Nephron (organoid): ENCODE data around the gene ESYT1.

Experiments
- H3K27ac Mint-ChIP-seq, 3 experiments: 2 replicates each; pipeline ENCODE4 v1.8.0; 2020; ENCODE audit warnings: mixed read lengths in 3 of 3, mild to moderate bottlenecking in 2 of 3, moderate library complexity in 1 of 3
- H3K27me3 Mint-ChIP-seq: 2 replicates; pipeline ENCODE4 v1.8.0; 2021; ENCODE audit warnings: low read depth, mild to moderate bottlenecking, moderate library complexity, mixed read lengths
- H3K36me3 Mint-ChIP-seq: 2 replicates; pipeline ENCODE4 v1.8.0; 2020; ENCODE audit warnings: low read depth, mixed read lengths
- H3K4me1 Mint-ChIP-seq: 2 replicates; pipeline ENCODE4 v1.8.0; 2020; ENCODE audit warnings: mixed read lengths
- H3K4me3 Mint-ChIP-seq, 3 experiments: 2 replicates each; pipeline ENCODE4 v1.8.0; 2020; ENCODE audit warnings: mild to moderate bottlenecking in 3 of 3, mixed read lengths in 3 of 3, moderate library complexity in 2 of 3
- H3K9me3 Mint-ChIP-seq: 2 replicates; pipeline ENCODE4 v1.8.0; 2020; ENCODE audit warnings: mixed read lengths
- CTCF ChIP-seq, 3 experiments: fragments of 200-600 bp; sonication (generic); IDR thresholded peaks; one replicate each; pipeline ENCODE4 v1.5.0; 2021; ENCODE audit warnings: antibody characterized with exemption in 3 of 3; ENCODE audit not compliant: unreplicated experiment in 3 of 3

Gene ESYT1

GRCh38 chr12:56127485-56127887 lies 581 bp upstream of the ESYT1 start:
- Mint-ChIP-seq H3K36me3 (peaks cover 23% of the 10 kb centered on the region), H3K4me3 (peak overlapping the region; percentile 92 to 97 (median 95)), H3K27me3 (no peaks in the 10 kb centered on the region), H3K27ac (peak overlapping the region; percentile 87 to 90 (median 90)), H3K4me1 (peaks cover 54% of the 10 kb centered on the region), H3K9me3 (no peaks in the 10 kb centered on the region)
- TF ChIP-seq CTCF (IDR thresholded peaks at IDR 0.05; ENCODE audit: unreplicated experiment in 3 of 3): no peak

- Mint-ChIP-seq H3K36me3 (peaks cover 32% of the 10 kb centered on the region), H3K4me1 (peaks cover 48% of the 10 kb centered on the region), H3K27ac (peak overlapping the region; percentile 81 to 90 (median 87)), H3K4me3 (peak overlapping the region; percentile 92 to 97 (median 95)), H3K27me3 (no peaks in the 10 kb centered on the region), H3K9me3 (no peaks in the 10 kb centered on the region)
- TF ChIP-seq CTCF (IDR thresholded peaks at IDR 0.05; ENCODE audit: unreplicated experiment in 3 of 3): no peak
Observed at GRCh38 chr12:56128670-56129205, 671 bp downstream of the ESYT1 start.

DNA sequence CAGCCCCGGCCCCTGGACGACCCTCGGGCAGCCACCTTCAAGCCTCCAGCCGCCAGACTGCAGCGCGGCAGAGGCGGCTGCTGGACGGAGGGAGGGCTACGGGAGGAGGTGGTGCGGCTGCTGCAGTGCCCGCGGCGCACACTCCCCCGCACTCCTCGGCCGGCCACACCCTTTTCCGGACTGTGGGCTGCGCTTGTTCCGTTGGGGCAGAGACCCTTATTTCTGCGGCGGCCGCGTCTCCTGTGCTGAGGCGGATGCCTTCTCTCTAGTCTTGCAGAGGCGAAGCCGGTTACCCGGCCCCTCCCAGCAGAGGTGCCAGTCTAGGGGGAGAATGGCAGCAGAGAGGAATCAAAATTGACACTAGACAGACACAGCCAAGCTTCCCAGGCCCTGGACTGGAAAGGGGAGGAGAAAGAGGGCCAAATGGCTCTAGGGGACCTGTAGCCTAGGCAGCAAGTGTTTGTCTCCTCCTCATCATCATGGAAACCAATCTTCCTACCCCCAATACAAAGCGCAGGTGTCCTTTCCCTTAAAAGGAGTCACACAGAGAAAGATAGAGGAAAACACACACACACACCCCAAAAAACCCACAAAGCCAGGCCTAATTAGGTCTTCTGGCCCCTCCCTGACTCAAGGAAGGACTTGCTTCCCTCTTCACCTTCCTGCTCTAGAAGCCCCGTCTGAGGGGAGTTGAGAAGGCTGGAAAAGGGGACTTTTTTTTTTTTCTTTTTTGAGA lies 1.3 kb downstream of the ESYT1 start:
- TF ChIP-seq CTCF (IDR thresholded peaks at IDR 0.05; ENCODE audit: unreplicated experiment in 3 of 3): no peak
- Mint-ChIP-seq H3K4me3 (peak overlapping the region; percentile 92 to 97 (median 95)), H3K4me1 (peaks cover 44% of the 10 kb centered on the region), H3K9me3 (no peaks in the 10 kb centered on the region), H3K36me3 (peaks cover 39% of the 10 kb centered on the region), H3K27ac (peak overlapping the region; percentile 81 to 90 (median 87)), H3K27me3 (no peaks in the 10 kb centered on the region)

GRCh38 chr12:56129942-56130495 lies 2.0 kb downstream of the ESYT1 start:
- H3K4me1 Mint-ChIP-seq: peaks cover 41% of the 10 kb centered on the region

DNA sequence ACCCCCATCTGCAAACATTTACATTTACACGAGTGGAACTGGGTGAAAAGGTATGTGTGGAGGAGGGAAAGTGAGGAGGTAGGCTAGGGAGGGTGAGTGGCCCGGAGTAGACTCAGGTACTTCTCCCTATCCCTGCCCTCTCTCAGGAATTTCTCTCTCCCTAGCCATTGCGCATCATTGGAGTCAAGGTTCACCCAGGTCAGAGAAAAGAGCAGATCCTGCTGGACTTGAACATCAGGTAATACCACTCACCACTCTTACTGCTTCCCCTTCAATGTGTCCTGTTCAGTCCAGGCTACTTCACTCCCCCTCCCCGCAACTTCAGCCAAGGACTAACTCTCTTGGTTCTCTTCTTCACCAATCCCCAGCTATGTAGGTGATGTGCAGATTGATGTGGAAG lies 2.8 kb downstream of the ESYT1 start:
- peak overlapping the region; percentile 92 to 97 (median 95) for H3K4me3 Mint-ChIP-seq
- no peaks in the 10 kb centered on the region for H3K9me3 Mint-ChIP-seq
- TF ChIP-seq CTCF (IDR thresholded peaks at IDR 0.05; ENCODE audit: unreplicated experiment in 3 of 3): no peak
- no peak overlapping the region for H3K27ac Mint-ChIP-seq
- no peaks in the 10 kb centered on the region for H3K27me3 Mint-ChIP-seq
- H3K4me1 Mint-ChIP-seq: peaks cover 40% of the 10 kb centered on the region
- peaks cover 43% of the 10 kb centered on the region for H3K36me3 Mint-ChIP-seq

More at GRCh38 chr12:56129942-56130495, 2.0 kb downstream of the ESYT1 start:
- Mint-ChIP-seq H3K27me3 (no peaks in the 10 kb centered on the region), H3K4me3 (peak overlapping the region; percentile 92 to 97 (median 95)), H3K27ac (peak overlapping the region; percentile 54 to 90 (median 70)), H3K9me3 (no peaks in the 10 kb centered on the region), H3K36me3 (peaks cover 41% of the 10 kb centered on the region)
- no peak for TF ChIP-seq CTCF (IDR thresholded peaks at IDR 0.05; ENCODE audit: unreplicated experiment in 3 of 3)
